GM12874 (cell line): Measurements from ENCODE around the gene LRBA.

Experiments used
- TF ChIP-seq, protein P1 (sequence below): IDR thresholded peaks from 2 replicates; pipeline ENCODE4 v1.5.1; 2011; ENCODE audit warnings: low read depth, mild to moderate bottlenecking, control low read depth, low read length, moderate library complexity; ENCODE audit not compliant: insufficient read depth

Gene LRBA

GRCh38 chr4:151012820-151013219 is 2.3 kb downstream of the LRBA start:
- TF ChIP-seq, protein P1, sequence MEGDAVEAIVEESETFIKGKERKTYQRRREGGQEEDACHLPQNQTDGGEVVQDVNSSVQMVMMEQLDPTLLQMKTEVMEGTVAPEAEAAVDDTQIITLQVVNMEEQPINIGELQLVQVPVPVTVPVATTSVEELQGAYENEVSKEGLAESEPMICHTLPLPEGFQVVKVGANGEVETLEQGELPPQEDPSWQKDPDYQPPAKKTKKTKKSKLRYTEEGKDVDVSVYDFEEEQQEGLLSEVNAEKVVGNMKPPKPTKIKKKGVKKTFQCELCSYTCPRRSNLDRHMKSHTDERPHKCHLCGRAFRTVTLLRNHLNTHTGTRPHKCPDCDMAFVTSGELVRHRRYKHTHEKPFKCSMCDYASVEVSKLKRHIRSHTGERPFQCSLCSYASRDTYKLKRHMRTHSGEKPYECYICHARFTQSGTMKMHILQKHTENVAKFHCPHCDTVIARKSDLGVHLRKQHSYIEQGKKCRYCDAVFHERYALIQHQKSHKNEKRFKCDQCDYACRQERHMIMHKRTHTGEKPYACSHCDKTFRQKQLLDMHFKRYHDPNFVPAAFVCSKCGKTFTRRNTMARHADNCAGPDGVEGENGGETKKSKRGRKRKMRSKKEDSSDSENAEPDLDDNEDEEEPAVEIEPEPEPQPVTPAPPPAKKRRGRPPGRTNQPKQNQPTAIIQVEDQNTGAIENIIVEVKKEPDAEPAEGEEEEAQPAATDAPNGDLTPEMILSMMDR: no peak

- TF ChIP-seq, protein P1: no peak
Observed at GRCh38 chr4:151012376-151012775, 2.7 kb downstream of the LRBA start.

DNA sequence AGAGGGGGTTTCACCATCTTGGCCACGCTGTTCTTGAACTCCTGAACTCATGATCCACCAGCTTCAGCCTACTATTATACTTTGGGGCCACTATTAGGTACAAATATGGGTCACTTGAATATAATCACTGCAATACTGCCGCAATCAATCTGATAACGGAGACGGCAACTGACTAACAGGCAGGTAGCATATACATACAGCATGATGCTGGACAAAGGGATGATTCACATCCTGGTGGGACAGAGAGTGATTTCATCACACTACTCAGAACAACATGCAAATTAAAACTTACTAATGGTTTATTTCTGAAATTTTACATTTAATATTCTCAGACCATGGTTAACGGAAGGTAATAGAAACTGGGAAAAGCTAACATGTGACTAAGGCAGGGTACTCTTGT is 10.9 kb downstream of the LRBA start:
- TF ChIP-seq, protein P1: no peak

DNA sequence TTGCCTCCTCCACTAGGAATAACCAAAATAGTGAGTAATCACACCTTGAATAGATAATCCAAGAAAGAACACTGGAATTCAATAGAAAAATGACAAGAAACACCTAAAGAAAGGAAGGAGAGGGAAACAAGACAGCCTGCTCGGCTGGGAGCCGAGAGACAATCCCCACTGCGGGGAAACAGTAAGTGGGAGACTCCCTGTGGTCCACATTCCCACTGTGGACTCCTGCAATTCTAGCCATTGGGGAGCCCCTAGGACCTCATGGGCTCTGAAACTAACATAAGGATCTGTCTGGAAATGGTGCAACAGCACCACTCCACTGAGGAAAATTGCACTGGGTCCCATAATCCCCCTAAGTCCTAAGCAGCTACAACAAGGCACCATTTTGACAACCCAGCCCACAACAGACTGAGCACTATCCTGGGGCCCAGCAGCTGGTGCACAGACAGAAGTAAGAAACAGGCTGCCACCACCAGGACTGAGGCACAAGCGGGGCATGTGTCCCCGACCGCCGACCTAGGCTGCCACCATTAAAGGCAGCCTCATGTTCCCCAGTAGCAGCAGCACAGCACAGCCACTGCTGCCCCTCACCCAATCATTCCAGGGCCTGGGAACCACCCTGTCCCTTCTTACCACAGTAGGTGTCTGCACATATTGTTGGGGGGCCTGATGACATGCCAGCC is 14.2 kb downstream of the LRBA start:
- TF ChIP-seq, protein P1: no peak

- TF ChIP-seq, protein P1: no peak
Observed at GRCh38 chr4:150999086-150999485, 16.0 kb downstream of the LRBA start.

GRCh38 chr4:150997141-150997540 is 17.9 kb downstream of the LRBA start:
- TF ChIP-seq, protein P1: no peak

DNA sequence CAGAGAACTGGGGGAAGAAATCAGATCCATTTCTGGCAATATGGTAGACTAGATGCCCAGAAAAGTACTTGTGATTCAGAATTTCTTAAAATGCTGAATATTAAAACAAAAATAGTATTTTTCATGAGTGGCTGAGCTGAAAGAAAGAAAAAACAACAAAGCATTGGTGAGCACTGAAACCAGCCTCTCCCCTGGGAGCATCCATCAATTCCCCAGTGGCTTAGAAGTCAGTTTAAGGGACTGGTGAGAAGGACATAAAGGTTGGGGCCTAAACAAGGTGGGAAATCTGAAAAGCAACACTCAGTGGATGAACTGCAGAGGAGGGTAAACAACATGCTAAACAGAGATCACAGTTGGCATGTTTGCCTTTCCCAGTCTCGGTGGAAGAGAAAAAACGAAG is 20.4 kb downstream of the LRBA start:
- TF ChIP-seq, protein P1: no peak
